Loucy (cell line): ENCODE data around the gene BCL2L11.

ENCODE experiments used
- CTCF ChIP-seq: fragments of 200-600 bp; sonication (generic); conservative IDR thresholded peaks from 2 replicates; pipeline ENCODE4 v1.5.1; 2014; ENCODE audit warnings: mild to moderate bottlenecking, antibody characterized with exemption, low read length
- EZH2phosphoT487 ChIP-seq: fragments of 200-600 bp; IDR thresholded peaks from 2 replicates; pipeline ENCODE4 v1.6.1; 2018; ENCODE audit warnings: antibody characterized with exemption, mild to moderate bottlenecking, moderate library complexity, borderline replicate concordance

GRCh38 chr2:111135910-111136297, 15.2 kb downstream of the BCL2L11 start:
- TF ChIP-seq CTCF (peak; percentile 63), EZH2phosphoT487 (no peak)
